GM18873 (cell line): ENCODE results near the gene ZNF346.

Source experiments
- ATAC-seq: cut with Tn5 transposase; IDR thresholded peaks from one replicate; pipeline ENCODE4 v1.9.1; 2021; ENCODE audit warnings: mild to moderate bottlenecking, moderate library complexity, moderate number of reproducible peaks; ENCODE audit not compliant: unreplicated experiment, low FRiP score

Gene ZNF346

DNA sequence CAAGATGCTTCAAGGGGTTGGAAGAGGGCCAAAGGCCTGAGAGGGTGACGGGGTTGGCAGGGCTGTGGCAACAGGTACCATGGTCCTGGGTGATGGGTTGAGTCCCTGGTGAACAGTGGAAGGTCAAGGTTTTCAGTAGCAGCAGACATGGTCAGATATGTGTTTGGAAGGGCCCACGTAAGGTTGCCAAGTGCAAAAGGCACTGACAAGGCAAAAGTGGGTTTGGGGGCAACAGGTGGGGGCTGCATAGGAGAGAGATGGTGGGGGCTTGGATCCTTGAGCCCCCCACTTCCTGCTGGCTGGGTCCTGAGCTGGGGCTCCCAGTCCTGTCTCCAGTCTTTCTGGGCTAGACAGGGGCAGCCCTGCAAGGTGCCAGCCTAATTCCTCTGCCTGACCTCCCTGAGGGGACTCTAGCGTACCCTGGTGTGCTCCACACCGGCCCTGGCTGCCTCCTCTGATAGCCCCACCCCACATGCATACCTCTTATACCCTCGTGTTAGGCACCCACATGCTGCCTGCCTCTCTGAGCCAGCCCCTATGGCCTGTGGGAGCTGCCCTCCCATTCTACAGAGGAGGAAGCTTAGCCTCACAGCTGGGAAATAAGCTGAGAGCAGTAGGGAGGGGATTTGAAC, 90.2 kb downstream of the ZNF346 start:
- no peak for ATAC-seq

GRCh38 chr5:177113566-177114424, 91.3 kb downstream of the ZNF346 start:
- ATAC-seq = no peak

DNA sequence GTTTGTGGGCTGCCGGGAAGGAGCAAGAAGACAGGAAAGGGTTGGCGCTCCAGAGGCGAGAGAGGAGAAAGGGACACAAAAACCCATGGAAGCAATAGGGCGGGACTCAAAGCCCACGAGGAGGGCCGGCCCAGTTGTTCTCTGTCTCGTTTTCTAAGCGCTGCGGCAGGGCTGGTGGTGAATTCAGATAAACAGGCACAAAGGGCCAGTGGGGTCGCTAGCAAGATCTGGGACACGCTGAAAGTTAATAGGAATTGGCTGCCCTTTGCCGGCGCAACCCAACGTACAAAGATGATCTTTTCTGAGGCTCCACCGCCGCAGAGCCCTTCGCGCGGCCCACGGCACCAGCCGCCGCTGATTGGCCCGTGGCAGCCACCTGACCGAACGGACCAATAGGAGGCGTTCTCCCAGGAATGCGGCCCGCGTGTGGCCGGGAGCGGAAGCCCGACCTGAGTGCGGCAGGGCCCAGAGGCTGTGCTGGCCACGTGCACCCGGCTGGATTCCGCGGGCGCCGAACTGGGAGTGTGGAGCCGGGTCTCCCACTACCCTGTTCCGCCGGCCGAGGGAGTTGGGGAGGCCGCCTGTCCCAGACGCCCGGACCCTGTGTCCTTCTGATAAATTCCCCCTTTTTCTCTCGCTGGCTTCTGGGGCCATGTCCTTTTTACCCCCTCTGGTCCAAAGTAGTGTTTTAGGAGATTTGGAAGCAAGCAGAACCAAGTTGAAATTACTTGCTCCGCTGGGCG, 94.3 kb downstream of the ZNF346 start:
- ATAC-seq = no peak

- no peak for ATAC-seq
Measured at GRCh38 chr5:177117441-177118045, 95.0 kb downstream of the ZNF346 start.

GRCh38 chr5:177122566-177122965, 100.1 kb downstream of the ZNF346 start:
- no peak for ATAC-seq

GRCh38 chr5:177123789-177124485, 101.4 kb downstream of the ZNF346 start:
- no peak for ATAC-seq

- ATAC-seq = no peak
Measured at GRCh38 chr5:177124486-177124991, 102.0 kb downstream of the ZNF346 start.

DNA sequence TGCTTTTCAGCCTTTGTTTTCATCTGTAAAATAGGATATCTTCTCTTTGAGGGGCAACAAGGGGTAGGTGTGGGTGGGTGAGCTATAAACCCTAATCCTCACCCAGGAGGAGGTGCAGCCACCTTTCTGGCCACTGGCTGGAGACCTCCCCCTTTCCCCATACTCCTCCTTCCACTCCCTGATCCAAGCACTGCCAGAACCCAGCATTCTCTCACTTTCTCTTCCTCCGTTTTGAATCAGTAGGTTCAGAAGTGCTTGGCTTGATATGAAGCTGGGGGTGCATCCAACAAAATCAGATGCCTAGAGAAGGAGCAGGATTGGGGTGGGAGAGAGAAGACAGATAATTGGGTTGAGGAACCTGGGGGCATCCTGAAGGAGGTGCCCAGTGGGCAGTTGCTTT, 104.3 kb downstream of the ZNF346 start:
- ATAC-seq = no peak

GRCh38 chr5:177128551-177128981, 106.1 kb downstream of the ZNF346 start:
- no peak for ATAC-seq

DNA sequence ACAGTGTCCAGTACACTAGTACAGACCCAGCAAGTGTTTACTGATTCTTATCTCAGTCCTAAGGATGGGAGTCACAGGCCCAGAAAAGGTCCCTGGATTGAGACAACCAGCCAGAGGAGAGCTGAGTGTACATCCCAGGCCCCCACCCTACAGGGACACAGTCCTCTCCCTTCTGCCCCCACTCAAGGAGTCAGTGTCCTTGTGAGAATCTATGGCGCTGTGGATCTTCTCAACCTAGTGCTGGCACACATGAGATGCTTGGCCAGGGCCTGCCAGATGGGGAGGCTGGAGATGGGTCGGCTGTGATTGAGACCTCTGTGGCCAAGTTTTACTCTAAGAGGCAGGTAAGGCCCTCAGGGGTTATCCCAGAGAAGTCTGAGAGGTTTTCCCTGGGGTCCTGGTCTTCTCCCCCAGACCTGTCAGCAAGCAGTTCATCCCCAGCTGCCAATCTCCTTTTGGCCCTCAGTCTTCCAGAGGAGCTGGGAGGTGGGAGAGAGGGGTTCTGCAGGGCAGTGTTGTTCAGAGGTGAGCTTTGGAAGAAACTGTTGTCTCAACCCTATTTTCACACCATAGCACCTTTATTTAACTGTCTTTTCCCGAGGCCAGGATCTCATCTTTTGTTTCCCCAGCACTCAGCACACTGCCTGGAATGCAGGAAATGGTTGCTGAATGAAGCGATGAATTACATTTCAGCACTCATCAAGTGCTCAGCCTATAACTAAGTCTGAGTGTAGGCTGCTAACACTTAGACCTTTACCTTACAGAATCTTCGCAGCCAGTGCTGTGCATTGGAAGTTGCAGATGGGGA, 107.9 kb downstream of the ZNF346 start:
- ATAC-seq = no peak
